HG02885 (cell line): ENCODE results near the gene NR2C1.
"Not testable (repeated sequence)": the region's sequence is repeated elsewhere in the genome, so short reads cannot be mapped to it uniquely, and the experiment has no call there.

Experiments used
- ATAC-seq: cut with Tn5 transposase; IDR thresholded peaks from one replicate; pipeline ENCODE4 v1.9.1; 2021; ENCODE audit warnings: mild to moderate bottlenecking; ENCODE audit not compliant: unreplicated experiment, poor library complexity

Gene NR2C1

DNA sequence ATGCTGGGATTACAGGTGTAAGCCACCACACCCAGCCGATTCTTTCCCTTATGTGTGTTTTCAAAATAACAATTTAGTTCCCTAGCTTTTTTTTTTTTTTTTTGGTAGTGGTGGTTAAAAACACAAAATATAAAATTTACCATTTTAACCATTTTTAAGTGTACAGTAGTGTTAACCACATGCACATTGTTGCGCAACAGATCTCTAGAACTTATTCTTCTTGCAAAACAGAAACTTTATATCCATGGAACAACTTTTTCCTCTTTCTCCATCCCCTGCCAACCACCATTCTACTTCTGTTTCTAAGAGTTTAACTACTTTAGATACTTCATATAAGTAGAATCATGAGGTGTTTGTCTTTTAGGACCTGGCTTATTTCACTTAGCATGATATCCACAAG, 68.8 kb downstream of the NR2C1 start:
- no peak for ATAC-seq

DNA sequence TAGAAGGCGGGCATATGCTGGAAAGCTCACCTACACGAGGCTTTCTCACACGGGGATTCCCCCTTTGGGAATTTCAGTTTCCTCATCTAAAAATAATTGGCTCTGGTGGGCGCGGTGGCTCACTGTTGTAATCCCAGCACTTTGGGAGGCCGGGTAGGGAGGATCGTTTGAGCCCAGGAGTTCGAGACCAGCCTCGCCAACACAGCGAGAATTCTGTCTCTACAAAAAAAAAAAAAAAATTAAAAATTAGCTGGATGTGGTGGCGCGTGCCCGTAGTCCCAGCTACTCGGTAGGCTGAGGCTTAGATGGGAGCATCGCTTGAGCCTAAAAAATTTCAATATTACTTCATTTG, 69.5 kb downstream of the NR2C1 start:
- ATAC-seq = peak; percentile 8

DNA sequence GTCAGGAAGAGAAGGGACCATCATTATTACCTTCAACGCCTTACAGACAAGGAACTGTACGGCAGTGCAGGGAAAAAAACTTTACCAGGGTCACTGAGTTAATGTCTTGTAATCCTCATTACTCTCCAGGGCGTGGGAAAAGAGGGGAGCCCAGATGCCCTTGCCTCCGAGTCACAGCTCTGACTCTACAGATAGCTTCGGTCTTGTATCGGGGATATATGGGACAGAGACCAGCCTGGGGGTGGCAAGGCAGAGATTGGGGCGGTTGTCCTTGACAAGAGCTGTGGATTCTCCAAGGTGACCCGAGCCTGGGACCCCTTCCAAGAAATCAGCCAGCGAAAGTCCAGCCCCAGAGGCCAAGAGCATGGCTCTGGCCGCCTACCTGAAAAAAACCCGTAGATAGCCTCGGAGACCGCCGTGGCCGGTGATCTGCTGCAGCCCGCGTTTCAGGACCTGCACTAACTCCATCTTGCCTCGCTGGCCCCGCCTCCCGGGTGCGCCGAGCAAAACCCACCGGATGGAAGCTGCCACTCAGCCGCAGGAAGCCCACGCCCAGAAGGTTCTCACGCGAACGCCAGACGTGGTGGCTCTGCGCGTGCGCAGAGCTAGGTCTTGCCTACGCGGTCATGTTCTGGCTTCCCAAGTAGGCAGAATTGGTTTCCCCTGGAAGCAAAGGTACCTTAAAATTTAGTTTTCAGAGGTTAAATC, 70.1 kb downstream of the NR2C1 start, which contains the start of gene NDUFA12:
NDUFA12 (minus strand) TSS at position 485 of the 708 bp plus-strand sequence; CDS start at position 468, 17 bp downstream.
- ATAC-seq = peak; percentile 99

- no peak for ATAC-seq
Measured at GRCh38 chr12:95002754-95003153, 70.7 kb downstream of the NR2C1 start.

GRCh38 chr12:94998326-94998725, 75.1 kb downstream of the NR2C1 start:
- ATAC-seq = no peak

DNA sequence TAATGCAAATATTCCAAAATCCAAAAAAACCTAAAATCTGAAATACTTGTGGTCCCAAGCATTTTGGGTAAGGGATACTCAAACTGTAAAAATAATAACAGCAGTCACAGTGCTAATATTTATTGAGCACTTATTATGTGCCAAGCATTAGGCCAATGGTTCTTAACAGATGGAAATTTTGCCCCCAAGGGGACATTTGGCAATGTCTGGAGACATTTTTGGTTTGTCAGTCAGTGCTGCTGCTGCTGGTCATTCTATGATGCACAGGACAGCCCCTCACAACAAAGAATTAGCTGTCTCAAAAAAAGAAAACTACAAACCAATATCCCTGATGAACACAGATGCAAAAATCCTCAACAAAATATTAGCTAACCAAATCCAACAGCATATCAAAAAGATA, 75.7 kb downstream of the NR2C1 start:
- no peak for ATAC-seq

DNA sequence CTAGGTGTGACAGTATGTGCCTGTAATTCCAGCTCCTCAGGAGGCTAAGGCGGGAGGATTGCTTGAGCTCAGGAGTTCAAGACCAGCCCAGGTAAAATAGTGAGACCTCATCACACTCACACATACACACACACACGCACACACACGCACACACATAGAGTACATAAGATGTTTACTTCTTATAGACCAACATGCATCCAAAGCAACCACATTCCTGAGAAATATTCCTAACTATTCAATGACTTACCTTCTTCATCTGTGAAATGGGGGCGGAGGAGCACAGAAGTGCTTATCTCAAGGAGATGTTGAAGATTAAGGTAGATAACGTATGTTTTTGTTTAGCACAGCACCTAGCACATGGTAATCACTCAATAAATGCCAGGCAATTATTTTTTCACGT, 76.4 kb downstream of the NR2C1 start:
- no peak for ATAC-seq

DNA sequence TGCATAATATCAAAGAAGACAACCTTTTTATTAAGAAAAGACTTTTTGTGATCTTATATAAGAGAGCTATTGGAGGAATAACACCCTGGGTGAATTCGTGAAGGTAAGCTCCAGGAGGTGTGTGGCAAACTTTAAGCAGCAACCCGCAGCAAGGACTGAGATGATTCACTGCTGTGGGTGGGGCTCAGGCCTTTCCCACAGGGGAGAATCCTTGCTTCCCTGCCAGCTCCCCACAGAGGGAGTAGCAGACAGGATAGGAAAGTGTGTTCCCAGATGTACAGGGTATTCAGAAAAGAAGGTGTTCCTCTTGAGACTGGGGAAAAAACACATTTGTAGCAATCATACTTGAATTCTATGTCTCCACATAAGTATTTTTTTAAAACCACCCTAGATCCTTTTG, 79.1 kb downstream of the NR2C1 start:
- ATAC-seq = no peak

GRCh38 chr12:94993855-94994254, 79.6 kb downstream of the NR2C1 start:
- not testable (repeated sequence) for ATAC-seq

DNA sequence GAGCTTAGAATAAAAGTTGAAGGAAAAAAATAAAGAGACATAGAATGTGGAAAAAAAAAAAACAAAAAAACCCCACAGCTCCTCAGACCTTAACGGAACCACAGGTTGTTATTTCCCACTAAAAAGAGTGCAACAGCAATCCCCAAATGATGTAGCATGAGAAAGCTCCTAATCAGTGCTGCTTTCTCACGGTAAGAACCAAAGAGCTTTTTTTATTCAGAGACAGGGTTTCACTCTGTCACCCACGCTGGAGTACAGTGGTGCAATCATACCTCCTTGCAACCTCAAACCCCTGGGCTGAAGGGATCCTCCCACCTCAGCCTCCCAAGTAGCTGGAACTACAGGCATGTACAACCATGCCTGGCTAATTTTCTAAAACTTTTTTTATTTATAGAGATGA, 83.2 kb downstream of the NR2C1 start:
- ATAC-seq = peak; percentile 69

GRCh38 chr12:94988471-94988870, 84.9 kb downstream of the NR2C1 start:
- ATAC-seq = no peak

DNA sequence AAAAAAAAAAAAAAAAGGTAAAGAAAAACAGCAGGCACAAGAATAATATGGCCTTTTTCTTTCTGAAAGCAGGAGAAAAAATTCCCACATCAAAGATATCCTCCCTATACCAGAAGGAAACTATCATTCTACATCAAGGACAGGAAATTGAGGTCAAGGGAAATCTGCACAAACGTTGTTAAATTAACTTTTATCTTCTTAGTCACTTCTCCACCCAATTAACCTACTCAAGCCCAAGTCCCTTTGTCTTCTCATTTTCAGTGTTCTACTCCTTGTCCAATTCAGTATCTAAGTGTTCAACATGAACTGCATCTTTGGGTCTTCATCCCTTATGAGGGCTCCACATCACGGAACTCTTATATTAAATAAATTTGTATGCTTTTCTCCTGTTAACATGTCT, 85.6 kb downstream of the NR2C1 start:
- no peak for ATAC-seq

DNA sequence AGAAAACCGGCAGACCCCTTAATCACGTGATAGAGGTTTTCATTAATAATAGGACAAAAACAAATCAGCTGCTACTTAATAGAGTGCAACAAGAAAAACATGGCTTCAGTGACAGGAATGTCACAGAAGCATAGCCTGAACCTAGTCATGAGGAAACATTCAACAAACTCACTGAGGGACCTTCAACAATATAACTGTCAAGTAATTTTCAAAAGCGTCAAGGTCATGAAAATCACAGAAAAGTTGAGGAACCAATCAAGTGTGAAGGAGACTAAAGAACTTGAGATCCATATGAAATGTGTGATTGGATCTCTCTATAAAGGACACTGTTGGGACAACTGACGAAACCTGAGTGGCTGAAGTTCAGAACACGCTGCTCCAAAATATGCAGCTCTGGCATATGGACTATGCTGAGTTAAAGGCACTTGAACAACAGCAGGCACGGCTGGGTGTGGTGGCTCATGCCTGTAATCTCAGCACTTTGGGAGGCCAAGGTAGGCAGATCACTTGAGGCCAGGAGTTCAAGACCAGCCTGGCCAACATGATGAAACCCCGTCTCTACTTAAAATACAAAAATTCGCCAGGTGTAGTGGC, 86.2 kb downstream of the NR2C1 start:
- ATAC-seq = no peak

DNA sequence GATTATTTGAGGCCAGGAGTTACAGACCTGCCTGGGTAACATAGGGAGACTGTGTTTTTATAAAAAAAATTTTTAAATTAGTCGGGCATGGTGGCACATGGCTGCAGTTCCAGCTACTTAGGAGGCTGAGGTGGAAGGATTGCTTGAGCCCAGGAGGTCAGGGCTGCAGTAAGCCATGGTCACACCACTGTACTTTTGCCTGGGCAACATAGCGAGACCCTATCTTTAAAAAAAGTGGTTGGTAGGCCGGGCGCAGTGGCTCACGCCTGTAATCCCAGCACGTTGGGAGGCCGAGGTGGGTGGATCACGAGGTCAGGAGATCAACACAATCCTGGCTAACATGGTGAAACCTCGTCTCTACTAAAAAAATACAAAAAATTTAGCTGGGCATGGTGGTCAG, 88.3 kb downstream of the NR2C1 start:
- not testable (repeated sequence) for ATAC-seq

DNA sequence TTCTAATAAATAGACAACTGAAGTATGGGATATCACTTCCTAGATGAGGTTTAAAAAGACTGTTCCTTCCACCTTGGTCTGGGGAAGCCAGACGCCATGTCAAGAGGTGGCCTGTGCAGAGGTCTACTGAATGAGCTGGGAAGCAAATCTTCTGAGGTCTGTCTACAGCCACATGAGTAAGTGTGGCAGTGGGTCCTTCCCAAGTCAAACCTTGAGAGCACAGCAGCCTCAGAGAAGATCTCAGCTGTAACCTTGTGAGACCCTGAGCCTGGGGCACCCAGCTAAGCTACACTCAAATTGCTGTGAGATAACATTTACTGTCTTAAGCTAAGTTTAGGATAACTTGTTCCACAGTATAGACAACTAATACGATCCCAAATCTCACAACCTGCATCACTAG, 90.1 kb downstream of the NR2C1 start:
- ATAC-seq = no peak

- ATAC-seq = no peak
Measured at GRCh38 chr12:94982456-94982855, 91.0 kb downstream of the NR2C1 start.

DNA sequence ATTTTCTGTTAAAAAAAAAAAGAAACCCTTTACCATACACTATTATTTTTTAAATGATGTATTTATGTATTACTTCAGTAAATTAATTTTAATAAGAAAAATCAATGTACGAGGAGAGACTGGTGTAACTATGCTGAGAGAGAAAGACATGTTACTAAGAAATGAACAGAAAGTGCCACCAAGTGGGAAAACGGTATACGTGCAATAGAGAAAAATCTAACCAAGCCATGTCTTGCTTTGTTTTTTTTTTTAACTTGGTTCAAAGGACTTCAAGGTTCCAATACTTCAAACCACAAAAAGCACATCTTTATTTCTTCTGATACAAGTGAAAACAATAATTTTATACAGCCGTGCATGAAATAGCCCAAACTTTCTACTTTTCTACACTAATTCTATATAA, 92.8 kb downstream of the NR2C1 start:
- no peak for ATAC-seq

- ATAC-seq = no peak
Measured at GRCh38 chr12:94979941-94980340, 93.5 kb downstream of the NR2C1 start.

DNA sequence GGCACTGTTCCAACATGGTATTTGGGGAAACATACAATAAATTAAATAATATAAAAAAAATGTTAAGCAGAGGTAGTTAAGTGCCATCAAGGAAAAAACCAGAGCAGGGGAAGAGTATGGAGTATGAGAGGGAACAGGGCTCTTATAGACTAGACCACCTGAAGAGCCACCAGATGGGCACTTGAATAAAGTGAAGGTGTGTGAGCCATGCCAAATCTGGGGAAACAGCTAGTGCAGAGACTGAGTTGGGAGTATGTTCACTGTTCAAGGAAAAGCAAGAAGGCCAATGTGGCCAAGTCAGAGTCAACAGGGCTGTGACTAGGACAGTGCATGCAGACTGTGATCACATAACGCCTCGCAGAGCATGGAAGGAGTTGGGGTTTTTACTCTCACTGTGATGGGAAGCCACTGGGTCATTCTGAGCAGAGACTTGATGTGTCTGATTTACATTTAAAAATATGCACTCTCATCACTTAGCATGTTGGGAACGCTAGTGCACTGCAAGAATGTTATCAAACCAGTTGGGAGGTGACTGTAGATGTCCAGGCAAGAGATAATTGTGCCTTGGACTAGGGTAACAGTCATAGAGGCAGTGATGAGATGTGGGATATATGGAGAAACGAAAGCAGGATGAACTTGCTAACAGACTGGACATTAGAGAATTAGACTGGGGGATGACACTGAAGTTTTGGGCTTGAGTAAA, 95.5 kb downstream of the NR2C1 start:
- ATAC-seq = no peak

DNA sequence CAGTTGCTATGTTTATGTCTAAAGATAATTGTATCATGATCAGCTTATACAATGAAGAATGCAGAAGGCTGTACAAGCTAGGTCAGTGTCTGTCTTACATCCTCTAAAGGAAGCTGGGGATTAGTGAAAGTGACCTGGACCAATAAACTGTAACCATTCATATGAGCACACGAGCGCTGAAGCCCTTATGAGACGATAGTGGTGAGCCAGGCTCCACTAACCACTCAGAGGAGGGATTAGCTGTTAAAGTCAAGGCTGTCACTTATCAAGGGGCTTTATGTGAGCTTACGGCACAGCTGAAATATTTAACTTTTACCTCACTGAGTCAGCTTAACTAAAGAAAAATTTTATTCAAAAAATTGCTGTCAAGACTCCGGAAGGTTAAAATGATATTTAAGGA, 100.2 kb downstream of the NR2C1 start:
- ATAC-seq = no peak

- no peak for ATAC-seq
Measured at GRCh38 chr12:94972795-94973194, 100.6 kb downstream of the NR2C1 start.

GRCh38 chr12:94971923-94972322, 101.5 kb downstream of the NR2C1 start:
- ATAC-seq = no peak
